HepG2 (cell line): ENCODE results near the gene INTS15. TPM values are rescaled to one million over a fixed set of nuclear protein-coding genes. Genes with fewer than 3 reads are reported as not detected.

Experiments
- ATAC-seq: fragments of 200-7000 bp; cut with Tn5 transposase; 3 replicates; pipeline ENCODE4 v1.9.1; 2020; ENCODE audit warnings: mild to moderate bottlenecking, moderate library complexity
- BruUV-seq: library from RNA; stranded (reverse); fragments of 400-500 nt; replicated peaks from 2 replicates; lab custom pipeline; 2021; lab: Mats Ljungman, UMichigan
- CTCF ChIA-PET: fragments of 300-600 bp; formaldehyde crosslinking; extraction: SDS; loops from one replicate; lab custom pipeline; 2021; ENCODE audit warnings: low total read pairs, inconsistent platforms, low intra/inter-chr PET ratio; lab: Yijun Ruan, JAX
- POLR2A ChIA-PET: fragments of 350-600 bp; sonication (Branson Sonifier 250); formaldehyde crosslinking; loops from one replicate; lab custom pipeline; 2020; ENCODE audit warnings: antibody characterized with exemption, inconsistent platforms; lab: Yijun Ruan, JAX
- DNase-seq: peaks from one replicate; pipeline ENCODE4 v3.0.0-alpha.2; 2015; ENCODE audit warnings: low spot score
- FAIRE-seq: peaks from 3 replicates; lab custom pipeline; 2011; peaks lifted over from hg19 to GRCh38; lab: Jason Lieb, UNC
- H2AFZ ChIP-seq: one replicate; pipeline ENCODE4 v1.6.1; 2011; ENCODE audit warnings: low read length, inconsistent platforms
- H3K27ac ChIP-seq: fragments of 300-600 bp; 3 replicates; pipeline ENCODE4 v1.8.0; 2011; ENCODE audit warnings: mixed run types, mild to moderate bottlenecking, mixed read lengths, low read length, inconsistent platforms; ENCODE audit not compliant: insufficient read depth; ENCODE audit errors: extremely low read length
- H3K27me3 ChIP-seq, 2 experiments: fragments of 200-600 bp in 1 of 2; 2 replicates in 1 of 2; 3 replicates in 1 of 2; pipeline versions ENCODE4 v1.6.0 to v1.8.0; 2011; ENCODE audit warnings: low read length in 2 of 2, mild to moderate bottlenecking in 2 of 2, moderate library complexity in 2 of 2, inconsistent platforms in 1 of 2; ENCODE audit not compliant: insufficient read depth in 2 of 2, control insufficient read depth in 1 of 2
- H3K36me3 ChIP-seq, 2 experiments: fragments of 200-600 bp in 1 of 2; replicated peaks in 1 of 2; 2 replicates in 1 of 2; 3 replicates in 1 of 2; pipeline versions ENCODE4 v1.5.1 to v1.8.0; 2011; ENCODE audit warnings: low read length in 2 of 2, inconsistent platforms in 1 of 2; ENCODE audit not compliant: insufficient read depth in 2 of 2, control insufficient read depth in 1 of 2
- H3K4me1 ChIP-seq: 2 replicates; pipeline ENCODE4 v1.5.1; 2012; ENCODE audit warnings: low read length, inconsistent platforms; ENCODE audit not compliant: insufficient read depth
- H3K4me2 ChIP-seq: 2 replicates; pipeline ENCODE4 v1.6.0; 2011; ENCODE audit warnings: low read depth, low read length, inconsistent platforms
- H3K4me3 ChIP-seq, 3 experiments: fragments of 200-600 bp in 1 of 3; sonication (generic), shearing (Covaris generic) in 1 of 3; replicated peaks in 1 of 3; 2 replicates each; pipeline ENCODE4 v1.5.1; 2011 to 2016; ENCODE audit warnings: low read length in 3 of 3, inconsistent platforms in 2 of 3, low read depth in 2 of 3, mild to moderate bottlenecking in 2 of 3, control low read depth in 1 of 3, mixed read lengths in 1 of 3; ENCODE audit not compliant: insufficient read depth in 1 of 3
- H3K79me2 ChIP-seq: one replicate; pipeline ENCODE4 v1.6.1; 2011; ENCODE audit warnings: low read length, inconsistent platforms; ENCODE audit not compliant: insufficient read depth
- H3K9ac ChIP-seq: 2 replicates; pipeline ENCODE4 v1.6.0; 2011; ENCODE audit warnings: mild to moderate bottlenecking, low read depth, low read length, inconsistent platforms; ENCODE audit not compliant: insufficient read depth
- H3K9me3 ChIP-seq: 2 replicates; pipeline ENCODE4 v1.5.1; 2012; ENCODE audit warnings: mild to moderate bottlenecking, low read length
- H4K20me1 ChIP-seq: 2 replicates; pipeline ENCODE4 v1.6.0; 2011; ENCODE audit warnings: inconsistent platforms, mild to moderate bottlenecking, low read length, moderate library complexity; ENCODE audit not compliant: insufficient read depth
- ARID4A ChIP-seq: sonication (generic); formaldehyde crosslinking; IDR thresholded peaks from 2 replicates; pipeline ENCODE4 v1.5.0; 2020; ENCODE audit warnings: mild to moderate bottlenecking, missing genetic modification reagents, borderline replicate concordance
- ATF1 ChIP-seq: IDR thresholded peaks from 2 replicates; pipeline ENCODE4 v1.6.1; 2016; ENCODE audit warnings: mild to moderate bottlenecking, control low read depth
- ATF2 ChIP-seq: sonication (generic); formaldehyde crosslinking; IDR thresholded peaks from 2 replicates; pipeline ENCODE4 v1.4.0; 2020; ENCODE audit warnings: missing genetic modification reagents
- FOXP1 ChIP-seq, 2 experiments: fragments of 450-650 bp in 1 of 2; IDR thresholded peaks; 2 replicates each; pipeline ENCODE4 v1.6.1; 2017 to 2018; ENCODE audit warnings: antibody characterized with exemption in 1 of 2
- HMG20A ChIP-seq: IDR thresholded peaks from 2 replicates; pipeline ENCODE4 v1.6.1; 2016; ENCODE audit warnings: borderline replicate concordance
- KLF9 ChIP-seq: IDR thresholded peaks from 2 replicates; pipeline ENCODE4 v1.6.1; 2016; ENCODE audit warnings: low read depth
- SIN3A ChIP-seq: IDR thresholded peaks from 2 replicates; pipeline ENCODE4 v1.6.1; 2011; ENCODE audit warnings: low read depth, mild to moderate bottlenecking, control low read depth, low read length, borderline replicate concordance
- TOPORS ChIP-seq: sonication (generic); formaldehyde crosslinking; IDR thresholded peaks from 2 replicates; pipeline ENCODE4 v1.8.0; 2023; ENCODE audit warnings: mild to moderate bottlenecking, missing genetic modification reagents
- USF2 ChIP-seq, 2 experiments: sonication (generic) in 1 of 2; formaldehyde crosslinking in 1 of 2; IDR thresholded peaks; 2 replicates each; pipeline versions ENCODE4 v1.5.1 to v1.6.1; 2011 to 2020; ENCODE audit warnings: borderline replicate concordance in 1 of 2, low read depth in 1 of 2, low read length in 1 of 2, mild to moderate bottlenecking in 1 of 2, missing genetic modification reagents in 1 of 2, moderate library complexity in 1 of 2
- ZNF557 ChIP-seq: sonication (generic); formaldehyde crosslinking; IDR thresholded peaks from 2 replicates; pipeline ENCODE4 v1.4.0; 2020; ENCODE audit warnings: missing genetic modification reagents
- ZNF776 ChIP-seq: sonication (generic); formaldehyde crosslinking; IDR thresholded peaks from 2 replicates; pipeline ENCODE4 v1.4.0; 2020; ENCODE audit warnings: mild to moderate bottlenecking, missing genetic modification reagents
- WGBS: methylation state at CpG from one replicate; pipeline ENCODE4 v1.1.6; 2017; ENCODE audit warnings: low lambda C conversion rate; 5-methylcytosine and 5-hydroxymethylcytosine counted together
- in situ Hi-C: cut with HindIII; loops from 2 replicates; pipeline ENCODE4 v1.10.0; 2017; ENCODE audit warnings: low pct_unique_long_range_greater_than_20kb; ENCODE audit not compliant: extremely low pct_ligation_motif_present
- intact Hi-C: fragments of 100-400 bp; cut with micrococcal nuclease; formaldehyde crosslinking; loops from one replicate; pipeline ENCODE4 v1.10.0; 2022; ENCODE audit not compliant: unreplicated experiment
- polyA plus RNA-seq, 8 experiments: library from polyadenylated mRNA; depleted of rRNA in 3 of 8; stranded (reverse) in 7 of 8; unstranded in 1 of 8; fragments of >200 nt; fragmentation: Illumina TruSeq in 4 of 8; extraction: Trizol in 4 of 8; gene quantifications; 2 replicates each; pipeline versions ENCODE4 v1.2.1 to v1.2.3, GENCODE V29; 2011 to 2016; ENCODE audit warnings: low read depth in 4 of 8, missing spikeins in 1 of 8, mixed read lengths in 1 of 8; ENCODE audit not compliant: insufficient read depth in 1 of 8
- total RNA-seq, 5 experiments: library from RNA; depleted of rRNA; stranded (reverse); fragments of >200 nt; fragmentation: Illumina TruSeq; extraction: Trizol; gene quantifications; 2 replicates each; pipeline ENCODE4 v1.2.3, GENCODE V29; 2016; ENCODE audit warnings: low read depth in 1 of 5

The INTS15 gene
- total and polyA plus RNA-seq, 2 of the 13 experiments (the other 11 are each of a cell fraction or from before 2014, with no cell fraction given), result 16.3 to 25.7 TPM

- no peak for FAIRE-seq
- Histone ChIP-seq H3K4me1 (no peaks in the 10 kb centered on the region), H3K27ac (no peak overlapping the region), H3K4me3 (no peak overlapping the region), H3K9ac (no peak overlapping the region), H3K4me2 (no peak overlapping the region)
- BruUV-seq, result TSS peak; percentile 40
- in situ Hi-C loops, result no loop called here
- 83% methylated on average over 5 of the region's 15 CpGs for WGBS
- no peak for TF ChIP-seq ZNF557 (CRISPR knock-in tag)
- no peak for TF ChIP-seq ATF2 (CRISPR knock-in tag)
- no peak for TF ChIP-seq SIN3A
- no peak for TF ChIP-seq ARID4A
- no peak for TF ChIP-seq ATF1
- no peak for TF ChIP-seq KLF9 (CRISPR knock-in tag)
- no peak for TF ChIP-seq HMG20A (CRISPR knock-in tag)
- TF ChIP-seq FOXP1 (IDR thresholded peaks at IDR 0.05), result no peak
- TF ChIP-seq FOXP1 (CRISPR knock-in tag; IDR thresholded peaks at IDR 0.05), result no peak
- TF ChIP-seq USF2 (IDR thresholded peaks at IDR 0.05; ENCODE audit: low read depth, low read length), result no peak
- no peak for TF ChIP-seq USF2 (CRISPR knock-in tag; IDR thresholded peaks at IDR 0.05; ENCODE audit: borderline replicate concordance)
- no peak for TF ChIP-seq TOPORS (CRISPR knock-in tag)
- TF ChIP-seq ZNF776 (CRISPR knock-in tag), result no peak
- TF ChIP-seq, all 625 proteins: peak for 0
- no peaks in the 10 kb centered on the region for H3K27me3 ChIP-seq
- ChIA-PET CTCF (no interaction called here), POLR2A (no interaction called here)
- no peaks in the 10 kb centered on the region for H3K79me2 ChIP-seq
- no peak for DNase-seq
- peaks cover 3 to 8% of the 10 kb centered on the region in 2 experiments; a peak in 4 of 5 replicates for H3K36me3 ChIP-seq
- no peaks in the 10 kb centered on the region for H3K9me3 ChIP-seq
- intact Hi-C loops, result no loop called here
- no peak for ATAC-seq
- H2AFZ ChIP-seq, result no peak overlapping the region
- H4K20me1 ChIP-seq, result no peaks in the 10 kb centered on the region
Observed at GRCh38 chr7:6623589-6624245, 33.9 kb downstream of the INTS15 start.
